Stomach (tissue), 4 donors: Measurements from ENCODE around the gene PBXIP1.

Experiments
- CTCF ChIP-seq, 7 experiments: fragments of 450-650 bp in 4 of 7; fragments of 200-600 bp in 3 of 7; sonication (generic) in 3 of 7; IDR thresholded peaks; one replicate each; pipeline ENCODE4 v1.5.1; 2016 to 2019; ENCODE audit warnings: antibody characterized with exemption in 7 of 7, control low read depth in 2 of 7, mild to moderate bottlenecking in 1 of 7
- POLR2AphosphoS5 ChIP-seq, 3 donors: sonication (generic); formaldehyde crosslinking; IDR thresholded peaks; one replicate each; pipeline ENCODE4 v1.6.1; 2016; ENCODE audit warnings: antibody characterized with exemption in 3 of 3

DNA sequence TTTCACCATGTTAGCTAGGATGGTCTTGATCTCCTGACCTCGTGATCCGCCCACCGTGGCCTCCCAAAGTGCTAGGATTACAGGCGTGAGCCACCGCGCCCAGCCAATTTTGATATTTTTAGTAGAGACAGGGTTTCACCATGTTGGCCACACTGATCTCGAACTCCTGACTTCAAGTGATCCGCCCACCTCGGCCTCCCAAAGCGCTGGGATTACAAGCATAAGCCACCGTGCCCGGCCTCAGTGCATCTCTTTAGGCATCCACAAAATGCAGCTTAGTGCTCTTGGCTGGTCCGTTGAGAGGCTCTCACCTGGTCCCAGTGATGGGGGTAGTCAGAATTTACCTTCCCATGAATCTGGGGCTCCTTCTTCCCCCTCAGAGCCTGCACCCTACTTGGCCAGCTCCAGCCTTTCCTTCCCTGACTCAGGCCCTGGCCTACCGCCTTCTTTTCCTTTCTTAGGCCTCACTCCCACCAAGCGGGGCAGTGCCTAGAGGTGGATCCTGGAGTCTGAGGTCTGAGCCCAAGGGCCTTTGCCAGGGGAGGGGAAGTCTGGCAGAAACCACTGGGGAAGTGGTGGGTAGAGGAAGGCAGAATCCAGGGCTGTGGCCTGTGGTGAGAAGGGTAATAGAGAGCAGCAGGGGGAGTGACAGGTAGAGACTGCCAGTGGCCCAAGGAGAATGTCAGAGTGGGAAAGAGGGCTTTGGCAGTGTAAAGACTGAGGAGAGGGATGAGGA lies 41.2 kb upstream of the PBXIP1 start:
- TF ChIP-seq CTCF (IDR thresholded peaks at IDR 0.05) (no peak), POLR2AphosphoS5 (IDR thresholded peaks at IDR 0.05) (no peak)
